HG03045 (cell line): ENCODE measurements around the gene FAM163A.
A peak's percentile ranks its signal among the peaks of the same experiment; 100 is the strongest.

Experiments
- ATAC-seq: cut with Tn5 transposase; IDR thresholded peaks from one replicate; pipeline ENCODE4 v1.9.1; 2021; ENCODE audit warnings: mild to moderate bottlenecking, moderate library complexity; ENCODE audit not compliant: unreplicated experiment

FAM163A gene

GRCh38 chr1:179812501-179813292 lies 69.6 kb downstream of the FAM163A start:
- no peak for ATAC-seq

GRCh38 chr1:179813626-179814545 lies 70.8 kb downstream of the FAM163A start:
- ATAC-seq: no peak

- peak; percentile 27 for ATAC-seq
These were observed 71.4 kb downstream of the FAM163A start for GRCh38 chr1:179814546-179814838.

- no peak for ATAC-seq
These were observed 72.5 kb downstream of the FAM163A start for GRCh38 chr1:179815641-179816040.

- ATAC-seq: no peak
These were observed 73.3 kb downstream of the FAM163A start for GRCh38 chr1:179816196-179816960.

GRCh38 chr1:179817056-179817455 lies 74.0 kb downstream of the FAM163A start:
- no peak for ATAC-seq

GRCh38 chr1:179817789-179818188 lies 74.7 kb downstream of the FAM163A start:
- ATAC-seq: no peak

GRCh38 chr1:179818260-179818659 lies 75.2 kb downstream of the FAM163A start:
- ATAC-seq: no peak

GRCh38 chr1:179818743-179819173 lies 75.7 kb downstream of the FAM163A start:
- ATAC-seq: no peak

- ATAC-seq: no peak
These were observed 77.3 kb downstream of the FAM163A start for GRCh38 chr1:179820226-179820970.

- no peak for ATAC-seq
These were observed 78.4 kb downstream of the FAM163A start for GRCh38 chr1:179821524-179821923.

GRCh38 chr1:179822065-179822464 lies 79.0 kb downstream of the FAM163A start:
- no peak for ATAC-seq

GRCh38 chr1:179823693-179824092 lies 80.6 kb downstream of the FAM163A start:
- ATAC-seq: no peak

- no peak for ATAC-seq
These were observed 81.2 kb downstream of the FAM163A start for GRCh38 chr1:179824265-179824664.

- no peak for ATAC-seq
These were observed 82.1 kb downstream of the FAM163A start for GRCh38 chr1:179825206-179825605.

GRCh38 chr1:179825798-179826460 lies 82.8 kb downstream of the FAM163A start:
- ATAC-seq: no peak

GRCh38 chr1:179826626-179827280 lies 83.7 kb downstream of the FAM163A start:
- no peak for ATAC-seq

- ATAC-seq: no peak
These were observed 85.5 kb downstream of the FAM163A start for GRCh38 chr1:179828554-179829110.

- ATAC-seq: no peak
These were observed 88.1 kb downstream of the FAM163A start for GRCh38 chr1:179831225-179831624.
